GM19455 (cell line): ENCODE data around the gene POGK.
"Not testable (repeated sequence)": the region's sequence is repeated elsewhere in the genome, so short reads cannot be mapped to it uniquely, and the experiment has no call there.

Experiments
- ATAC-seq: cut with Tn5 transposase; IDR thresholded peaks from one replicate; pipeline ENCODE4 v1.9.1; 2021; ENCODE audit not compliant: unreplicated experiment

POGK gene, protein sequence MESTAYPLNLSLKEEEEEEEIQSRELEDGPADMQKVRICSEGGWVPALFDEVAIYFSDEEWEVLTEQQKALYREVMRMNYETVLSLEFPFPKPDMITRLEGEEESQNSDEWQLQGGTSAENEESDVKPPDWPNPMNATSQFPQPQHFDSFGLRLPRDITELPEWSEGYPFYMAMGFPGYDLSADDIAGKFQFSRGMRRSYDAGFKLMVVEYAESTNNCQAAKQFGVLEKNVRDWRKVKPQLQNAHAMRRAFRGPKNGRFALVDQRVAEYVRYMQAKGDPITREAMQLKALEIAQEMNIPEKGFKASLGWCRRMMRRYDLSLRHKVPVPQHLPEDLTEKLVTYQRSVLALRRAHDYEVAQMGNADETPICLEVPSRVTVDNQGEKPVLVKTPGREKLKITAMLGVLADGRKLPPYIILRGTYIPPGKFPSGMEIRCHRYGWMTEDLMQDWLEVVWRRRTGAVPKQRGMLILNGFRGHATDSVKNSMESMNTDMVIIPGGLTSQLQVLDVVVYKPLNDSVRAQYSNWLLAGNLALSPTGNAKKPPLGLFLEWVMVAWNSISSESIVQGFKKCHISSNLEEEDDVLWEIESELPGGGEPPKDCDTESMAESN

DNA sequence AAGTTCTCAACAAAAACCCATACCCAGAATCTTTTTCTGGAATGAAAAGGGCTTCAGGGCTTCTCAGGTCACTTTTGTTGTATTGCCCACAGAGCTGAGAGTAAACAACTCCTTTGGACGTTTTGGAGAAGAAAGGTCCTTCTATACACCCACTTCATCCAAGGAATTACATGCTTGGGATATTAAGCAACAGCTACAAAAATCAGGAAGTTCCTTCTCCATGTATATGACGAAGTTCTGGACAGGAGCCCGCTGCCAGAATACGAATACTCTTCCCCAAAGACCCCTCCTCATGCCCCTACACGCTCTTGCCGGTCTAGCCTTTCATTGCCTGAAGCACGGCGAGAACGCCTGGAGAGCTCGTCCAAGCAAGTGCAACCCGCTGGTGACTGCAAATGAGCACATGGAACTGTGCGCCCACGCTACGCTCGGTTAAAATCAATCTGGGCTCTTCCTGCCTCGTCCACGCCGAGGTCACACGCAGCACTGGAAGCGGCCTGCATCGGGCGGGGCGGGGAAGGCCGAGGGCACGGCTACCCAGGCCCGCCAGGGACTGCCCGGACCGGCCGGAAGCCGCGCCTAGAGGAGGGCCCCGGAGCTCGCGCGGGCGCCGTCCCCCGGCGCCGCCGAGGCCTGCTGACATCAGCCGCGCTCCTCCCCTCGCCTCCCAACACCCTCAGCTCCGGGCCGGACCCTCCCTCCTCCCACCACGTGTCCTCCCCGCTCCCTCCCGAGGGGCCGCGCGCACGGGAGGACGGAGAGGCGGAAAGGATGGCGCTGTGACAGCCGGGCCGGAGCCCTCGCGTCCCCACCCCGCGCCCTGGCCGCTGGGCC is at the start of gene POGK:
Gene POGK, plus strand, starts transcription at position 710 of the 834 bp plus-strand sequence. CDS start 1,482 bp downstream, outside the sequence.
- peak; percentile 96 for ATAC-seq

DNA sequence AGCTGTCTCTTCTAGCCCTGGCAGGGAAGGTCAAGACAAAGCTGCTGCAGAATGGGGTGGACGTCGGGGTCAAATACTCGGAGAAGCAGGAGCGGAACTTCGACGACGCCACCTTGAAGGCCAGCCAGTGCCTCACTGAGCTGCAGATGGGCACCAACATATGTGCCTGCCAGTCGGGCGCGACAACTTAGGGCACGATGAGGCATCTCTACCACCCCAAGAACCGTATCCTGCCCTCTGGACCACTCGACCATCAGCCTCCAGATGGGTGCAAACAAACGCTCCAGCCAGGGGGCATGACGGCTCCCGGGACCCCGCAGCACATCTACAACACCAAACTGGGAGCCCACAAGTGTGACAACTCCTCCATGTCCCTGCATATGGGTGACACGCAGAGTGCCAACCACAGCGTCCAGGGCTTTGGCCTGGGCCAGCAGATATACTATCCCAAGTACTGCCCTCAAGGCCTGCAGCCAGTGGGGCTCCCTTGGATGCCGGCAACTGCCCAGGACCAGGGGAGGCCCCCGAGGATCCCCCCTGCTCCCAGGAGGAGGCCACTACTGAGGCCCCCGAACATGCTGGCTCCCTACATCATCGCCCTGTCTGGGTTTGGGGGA is 42.5 kb upstream of the POGK start:
- no peak for ATAC-seq

DNA sequence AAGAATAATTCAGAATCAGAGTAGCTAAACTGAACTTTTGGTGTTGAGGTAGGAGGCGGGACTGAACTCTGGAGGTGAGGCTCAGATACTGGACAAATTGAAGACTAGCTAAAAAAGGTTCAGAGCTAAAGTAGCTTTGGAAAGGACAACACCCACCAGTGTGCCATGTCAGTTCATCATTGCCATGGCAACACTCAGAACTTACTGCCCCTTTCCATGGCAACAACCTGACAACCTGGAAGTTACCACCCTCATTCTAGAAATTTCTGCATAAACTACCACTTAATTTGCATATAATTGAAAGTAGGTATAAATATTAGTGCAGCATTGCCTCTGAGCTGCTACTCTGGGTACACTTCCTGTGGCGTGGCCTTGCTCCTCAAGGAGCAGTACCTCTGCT is 30.3 kb upstream of the POGK start:
- no peak for ATAC-seq

DNA sequence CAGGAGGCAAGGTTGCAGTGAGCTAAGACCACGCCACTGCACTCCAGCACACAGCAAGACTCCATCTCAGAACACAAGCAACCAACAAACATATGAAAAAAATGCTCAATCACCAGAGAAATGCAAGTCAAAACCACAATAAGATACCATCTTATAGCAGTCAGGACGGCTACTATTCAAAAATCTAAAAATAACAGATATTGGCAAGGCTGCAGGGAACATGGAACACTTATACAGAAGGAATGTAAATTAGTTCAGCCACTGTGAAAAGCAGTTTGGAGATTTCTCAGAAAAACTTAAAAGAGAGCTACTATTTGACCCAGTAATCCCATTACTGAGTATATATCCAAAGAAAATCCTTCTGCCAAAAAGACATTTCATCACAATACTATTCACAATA is 27.6 kb upstream of the POGK start:
- no peak for ATAC-seq

DNA sequence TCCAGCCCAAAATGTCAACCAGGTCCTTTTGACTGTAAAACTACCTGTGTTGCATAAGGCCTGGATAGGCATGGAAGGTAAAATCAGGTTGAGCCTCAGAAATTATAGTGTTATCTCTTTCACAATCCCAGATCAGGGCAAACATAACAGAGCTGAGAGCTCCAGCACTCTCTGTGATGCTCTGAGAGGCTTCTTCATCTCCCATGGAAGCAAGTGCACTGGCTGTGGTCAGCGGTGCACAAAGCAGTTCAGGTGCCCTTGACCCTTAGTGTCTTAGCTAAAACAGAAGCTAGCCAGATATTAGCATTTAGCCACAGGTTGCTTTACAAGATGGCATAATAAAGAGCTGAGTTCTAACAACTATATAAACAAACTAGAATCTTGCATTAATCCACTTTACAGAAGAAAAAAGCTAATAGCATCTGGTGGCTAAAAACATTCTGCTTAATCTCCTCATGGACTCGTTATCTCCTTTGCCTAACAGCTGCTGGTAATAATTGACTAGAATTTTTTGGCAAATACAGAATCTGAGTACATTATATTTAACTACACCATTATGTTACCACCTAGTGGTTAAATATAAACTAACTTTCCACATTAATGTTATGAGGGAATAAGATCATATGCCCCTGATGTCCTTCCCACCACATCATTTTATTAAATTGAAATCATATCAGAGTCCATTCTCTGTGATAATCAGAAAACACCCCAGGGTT is 25.6 kb upstream of the POGK start:
- ATAC-seq = no peak

DNA sequence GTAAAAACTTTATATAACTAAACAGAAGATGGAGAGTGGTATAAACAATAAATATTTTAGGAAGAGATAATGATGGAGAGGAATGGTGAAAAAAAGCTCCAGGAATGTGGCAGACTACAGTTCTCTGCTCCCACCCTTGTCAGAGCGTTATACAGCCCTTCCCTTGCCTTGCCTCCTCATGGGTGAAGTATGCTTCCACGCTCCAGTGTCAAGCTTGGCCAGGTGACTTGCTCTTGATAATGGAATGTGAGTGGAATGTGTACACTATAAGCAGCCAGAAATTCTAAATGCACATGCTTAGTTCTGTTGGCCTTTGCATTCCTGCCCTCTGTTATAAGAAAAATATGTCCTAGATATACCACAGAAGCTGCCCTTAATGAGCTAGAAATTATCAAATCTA is 24.7 kb upstream of the POGK start:
- ATAC-seq = no peak

DNA sequence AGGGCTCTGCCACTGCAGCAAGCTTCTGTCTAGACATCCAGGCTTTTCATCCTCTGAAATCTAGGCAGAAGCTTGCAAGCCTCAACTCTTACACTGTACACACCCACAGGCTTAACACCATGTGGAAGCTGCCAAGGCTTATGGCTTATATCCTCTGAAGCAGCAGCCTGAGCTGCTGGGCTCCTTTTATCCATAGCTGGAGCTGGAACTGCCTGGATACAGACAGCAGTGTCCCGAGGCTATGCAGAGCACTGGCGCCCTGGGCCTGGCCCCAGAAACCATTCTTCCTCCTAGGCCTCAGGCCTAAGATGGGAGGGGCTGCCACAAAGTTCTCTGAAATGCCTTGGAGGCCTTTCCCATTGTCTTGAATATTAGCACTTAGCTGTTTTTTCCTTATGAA is 19.3 kb upstream of the POGK start:
- ATAC-seq = no peak

DNA sequence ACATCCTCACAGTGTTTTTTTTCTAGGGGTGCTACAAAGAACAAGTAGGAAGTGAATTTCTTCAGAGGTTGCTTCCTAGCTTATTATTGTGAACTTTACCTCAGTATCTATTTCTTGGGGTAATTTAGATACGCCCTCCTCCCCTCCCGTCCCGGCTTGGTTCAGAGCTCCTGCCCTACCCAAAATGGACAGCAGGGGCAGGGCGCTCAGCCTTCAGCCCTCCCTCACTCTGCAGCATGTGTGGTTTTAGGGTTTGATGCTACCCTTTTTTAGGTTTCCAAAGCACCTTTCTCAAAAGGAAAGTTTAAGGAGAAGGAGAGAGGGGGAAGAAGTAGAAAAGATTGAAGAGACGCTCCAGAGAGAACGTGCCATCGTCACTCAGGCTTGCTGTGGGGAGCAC is 16.9 kb upstream of the POGK start:
- no peak for ATAC-seq

DNA sequence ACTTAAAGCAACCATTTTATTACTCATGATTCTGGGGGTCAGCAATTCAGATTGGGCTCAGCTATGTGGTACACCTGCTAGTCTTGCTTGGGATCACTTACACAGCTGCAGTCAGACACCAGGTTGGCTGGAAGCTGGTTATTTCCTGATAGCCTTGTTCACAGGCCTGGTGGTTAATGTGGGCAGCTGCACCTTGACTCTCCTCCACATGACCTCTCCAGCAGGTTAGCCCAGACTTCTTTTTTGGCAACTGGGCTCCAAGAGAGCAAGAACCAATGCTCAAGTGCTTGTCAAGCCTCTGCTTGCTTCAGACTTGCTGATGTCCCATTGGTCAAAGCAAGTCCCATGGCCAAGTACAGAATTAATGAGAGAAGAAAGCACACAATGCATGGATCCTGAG is 11.8 kb upstream of the POGK start:
- no peak for ATAC-seq

DNA sequence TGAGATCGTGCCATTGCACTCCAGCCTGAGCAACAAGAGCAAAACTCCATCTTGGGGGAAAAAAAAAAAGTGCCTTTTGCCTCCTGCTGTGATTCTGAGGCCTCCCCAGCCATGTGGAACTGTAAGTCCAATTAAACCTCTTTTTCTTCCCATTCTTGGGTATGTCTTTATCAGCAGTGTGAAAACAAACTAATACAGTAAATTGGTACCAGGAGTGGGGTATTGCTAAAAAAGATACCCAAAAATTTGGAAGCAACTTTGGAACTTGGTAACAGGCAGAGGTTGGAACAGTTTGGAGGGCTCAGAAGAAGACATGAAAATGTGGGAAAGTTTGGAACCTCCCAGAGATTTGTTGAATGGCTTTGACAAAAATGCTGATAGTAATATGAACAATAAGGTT is 9.5 kb upstream of the POGK start:
- ATAC-seq = not testable (repeated sequence)

DNA sequence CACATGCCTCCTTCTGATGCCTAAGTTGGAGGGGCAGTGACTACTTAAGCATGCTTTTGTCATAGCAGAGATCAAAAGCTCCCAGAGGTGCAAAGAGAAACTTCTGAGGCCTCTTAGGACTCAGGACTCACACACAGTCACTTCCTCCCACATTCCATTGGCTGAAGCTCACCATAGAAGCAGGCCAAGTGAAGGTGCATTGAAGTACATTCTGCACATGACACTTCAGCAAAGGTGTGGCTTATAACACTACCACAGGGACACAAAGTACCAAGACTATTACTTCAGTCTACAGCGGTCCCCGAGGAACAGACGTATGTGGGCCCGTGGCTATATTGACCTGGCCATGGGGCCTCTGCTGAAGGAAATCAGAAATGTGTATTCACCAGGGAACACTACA is 2.5 kb upstream of the POGK start:
- no peak for ATAC-seq

DNA sequence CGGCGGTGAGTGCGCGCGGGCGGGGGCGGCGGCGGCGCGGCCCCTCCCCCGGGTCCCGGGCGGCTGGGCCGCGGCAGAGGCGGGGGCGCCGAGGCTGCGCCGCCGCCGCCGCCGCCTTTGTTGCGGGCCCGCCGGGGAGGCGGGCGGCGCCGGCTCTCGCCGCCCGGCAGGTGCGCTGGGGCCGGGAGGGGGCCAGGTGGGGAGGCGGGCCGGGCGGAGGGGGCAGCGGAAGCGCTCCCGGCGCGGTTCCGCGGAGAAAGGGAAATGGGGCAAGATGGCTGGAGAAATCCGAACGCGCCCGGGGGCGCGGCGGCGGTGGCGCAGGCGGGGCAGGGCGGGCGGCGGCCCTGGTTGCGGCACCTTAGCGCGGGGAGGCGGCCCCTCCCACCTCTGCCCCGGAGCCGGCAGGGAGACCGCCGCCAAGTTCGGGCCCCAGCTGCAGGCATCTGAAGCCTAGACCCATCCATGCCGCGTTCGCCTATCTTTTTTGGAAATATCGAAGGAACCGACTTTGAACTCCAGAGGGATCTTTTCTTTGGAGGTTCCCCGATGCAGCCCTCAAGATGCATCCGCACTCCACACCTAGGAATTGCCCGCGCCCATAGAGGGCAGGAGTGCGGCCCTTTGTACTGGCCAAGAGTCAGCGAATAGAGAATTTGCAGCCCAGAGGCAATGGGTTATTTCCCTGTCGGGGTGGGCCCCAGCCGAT is 479 bp downstream of the POGK start:
- peak; percentile 43 for ATAC-seq

DNA sequence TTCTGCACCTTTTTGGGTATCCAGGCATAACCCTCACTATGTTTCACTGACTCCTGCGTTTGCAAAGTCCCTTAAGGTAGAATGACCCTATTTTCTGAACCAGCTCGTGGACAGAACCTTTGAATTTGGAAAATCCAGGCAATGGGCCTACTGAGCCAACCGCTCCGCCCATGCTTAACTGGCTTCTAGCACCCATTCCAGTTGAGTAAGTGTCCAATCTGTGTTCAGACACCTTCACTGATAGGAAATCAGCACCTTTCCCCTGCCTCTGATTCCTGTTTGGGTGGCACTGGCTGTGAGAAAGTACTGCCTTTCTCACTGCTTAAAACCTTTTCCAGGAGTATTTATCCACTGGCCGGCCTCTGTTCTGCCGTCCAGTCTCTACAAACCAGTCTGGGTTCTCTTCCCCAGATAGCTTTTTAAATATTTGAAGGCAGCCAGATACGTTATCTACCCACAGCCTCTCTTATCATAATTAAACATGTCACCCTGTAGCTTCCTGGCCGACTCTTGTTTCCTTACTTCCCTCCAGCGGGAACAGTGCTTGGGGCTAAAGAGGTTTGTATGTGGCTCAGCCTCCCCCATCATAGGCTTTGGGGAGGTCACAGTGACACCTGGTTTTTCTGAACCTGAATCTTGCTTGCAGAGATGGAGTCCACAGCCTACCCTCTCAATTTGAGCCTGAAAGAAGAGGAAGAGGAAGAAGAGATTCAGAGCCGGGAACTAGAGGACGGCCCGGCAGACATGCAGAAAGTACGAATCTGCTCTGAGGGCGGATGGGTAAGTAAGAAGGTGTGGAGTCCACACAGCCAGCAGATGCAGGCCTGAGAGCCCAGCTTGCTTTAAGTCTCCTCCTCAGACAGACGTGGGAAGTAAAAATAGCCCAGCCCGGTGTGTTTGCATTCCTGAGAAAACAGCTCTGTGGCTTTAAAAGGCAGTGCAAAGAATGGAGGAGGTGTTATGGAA is 1.3 kb downstream of the POGK start:
- ATAC-seq = no peak

DNA sequence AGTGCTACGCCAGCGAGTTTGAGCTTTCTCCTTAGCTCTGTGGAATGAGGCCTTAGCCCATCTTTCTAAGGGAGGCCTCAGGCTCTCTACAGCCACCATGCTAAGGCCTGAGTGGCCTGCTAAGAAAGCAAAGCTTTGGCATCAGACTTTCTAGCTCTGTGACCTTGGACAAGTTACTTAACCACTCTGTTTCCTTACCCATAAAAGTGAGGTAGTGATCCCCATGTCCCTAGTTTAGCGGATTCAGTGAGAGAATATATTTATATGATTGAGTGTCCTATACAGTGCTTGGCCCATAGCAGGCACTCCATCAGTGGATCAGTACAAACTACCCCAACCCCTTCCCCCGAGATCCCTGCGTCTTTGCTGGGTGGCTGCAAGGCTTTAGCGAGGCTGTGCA is 4.0 kb downstream of the POGK start:
- no peak for ATAC-seq

DNA sequence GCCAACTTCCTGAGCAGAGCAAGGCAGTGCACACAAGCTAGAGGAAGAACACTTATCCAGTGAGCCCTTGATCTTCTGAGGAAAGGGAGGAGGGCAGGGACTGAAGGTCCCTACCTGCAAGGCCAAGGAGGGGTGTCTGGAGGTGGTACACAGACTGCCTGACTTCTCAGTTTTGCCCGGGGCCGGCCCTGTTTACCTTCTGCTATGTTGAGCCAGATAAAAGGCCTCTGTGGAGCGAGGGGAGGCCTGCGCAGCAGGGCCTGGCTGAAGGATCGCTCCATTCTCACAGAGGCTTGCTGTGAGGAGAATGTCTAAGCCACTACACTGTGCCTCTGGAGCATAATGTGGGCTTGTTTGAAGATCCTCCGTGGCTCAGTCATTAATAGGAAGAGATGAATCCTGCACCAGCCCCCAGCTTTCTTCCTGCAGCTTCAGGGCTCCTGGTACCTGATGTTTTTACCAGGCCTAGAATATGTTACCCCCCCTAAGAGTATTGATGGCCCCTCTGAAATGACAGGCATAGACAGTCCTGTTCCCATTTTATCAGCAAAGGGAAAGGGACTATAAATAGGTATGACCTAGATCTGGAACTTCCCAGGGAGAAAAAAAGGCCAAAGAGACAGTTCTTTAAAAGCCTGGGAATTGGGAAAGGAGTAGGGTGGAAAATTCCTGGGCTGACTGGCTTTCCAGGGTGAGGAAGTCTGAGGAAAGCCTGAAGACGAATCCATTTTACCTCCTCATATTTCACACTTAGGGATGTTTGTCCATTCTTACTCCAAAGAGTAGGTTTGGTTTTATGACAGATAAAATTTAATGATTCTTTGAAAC is 4.7 kb downstream of the POGK start:
- ATAC-seq = no peak

DNA sequence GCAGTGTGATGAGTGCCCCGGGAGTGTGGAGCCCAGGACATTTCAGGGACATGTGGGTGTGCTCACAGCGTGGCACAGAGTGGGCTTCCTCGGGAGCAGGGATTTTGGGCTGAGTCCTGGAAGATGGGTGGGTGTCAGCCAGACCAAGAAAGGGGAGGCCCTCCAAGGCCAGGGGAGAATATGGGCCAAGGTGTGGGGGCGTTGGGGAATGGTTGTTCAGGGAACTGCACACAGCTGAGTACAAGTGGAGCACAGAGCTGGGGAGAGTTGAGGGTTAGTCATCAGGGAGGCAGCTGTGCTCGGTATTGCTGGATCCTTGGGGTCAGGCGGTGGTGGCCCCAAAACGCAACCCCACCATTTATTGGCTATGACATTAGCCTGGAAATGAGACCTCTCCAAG is 5.5 kb downstream of the POGK start:
- no peak for ATAC-seq

DNA sequence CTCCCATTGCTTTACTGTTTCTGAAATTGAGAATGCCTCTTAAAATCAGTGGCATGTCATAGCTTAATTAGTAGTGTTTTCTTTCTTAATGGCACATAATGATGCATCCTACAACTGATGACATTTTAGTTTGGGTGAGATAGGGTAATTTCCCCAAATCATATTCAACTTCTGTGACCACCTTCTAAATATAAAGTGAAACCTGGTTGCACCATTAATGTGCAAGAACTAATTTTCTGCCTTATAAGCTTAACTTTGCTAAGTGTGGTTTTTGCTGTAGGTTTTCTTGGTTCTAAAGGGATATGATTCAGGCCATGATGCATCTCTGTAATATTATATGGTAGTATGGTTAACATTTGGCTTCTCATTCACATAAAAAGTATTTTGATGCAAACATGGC is 8.9 kb downstream of the POGK start:
- ATAC-seq = no peak

DNA sequence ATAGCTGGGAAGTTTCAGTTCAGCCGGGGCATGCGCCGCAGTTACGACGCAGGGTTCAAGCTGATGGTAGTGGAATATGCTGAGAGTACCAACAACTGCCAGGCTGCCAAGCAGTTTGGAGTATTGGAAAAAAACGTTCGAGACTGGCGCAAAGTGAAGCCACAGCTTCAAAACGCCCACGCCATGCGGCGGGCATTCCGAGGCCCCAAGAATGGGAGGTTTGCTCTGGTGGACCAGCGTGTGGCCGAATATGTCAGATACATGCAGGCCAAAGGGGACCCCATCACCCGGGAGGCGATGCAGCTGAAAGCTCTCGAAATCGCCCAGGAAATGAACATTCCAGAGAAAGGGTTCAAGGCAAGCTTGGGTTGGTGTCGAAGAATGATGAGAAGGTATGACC is 9.9 kb downstream of the POGK start:
- ATAC-seq = no peak
